Activated naive CD4-positive, alpha-beta T cell treated with anti-CD3 and anti-CD28 coated beads for 36 hours (primary cell): Measurements from ENCODE around the gene PDE10A. TPM values are rescaled to one million over a fixed set of nuclear protein-coding genes. Genes with fewer than 3 reads are reported as not detected.
"Not testable (repeated sequence)": the region's sequence is repeated elsewhere in the genome, so short reads cannot be mapped to it uniquely, and the experiment has no call there.

ENCODE experiments used
- CTCF ChIA-PET: fragments of 350-600 bp; sonication (Branson Sonifier 250); formaldehyde crosslinking; loops from one replicate; lab custom pipeline; 2021; ENCODE audit warnings: antibody characterized with exemption; lab: Charles Lee
- DNase-seq: peaks from one replicate; pipeline ENCODE4 v3.0.0-alpha.2; 2020
- H3K27ac Mint-ChIP-seq: one replicate; pipeline ENCODE4 v1.8.0; 2021; ENCODE audit warnings: mild to moderate bottlenecking, mixed read lengths
- H3K27me3 Mint-ChIP-seq: one replicate; pipeline ENCODE4 v1.8.0; 2021; ENCODE audit warnings: low read depth, mixed read lengths
- H3K36me3 Mint-ChIP-seq: one replicate; pipeline ENCODE4 v1.8.0; 2021; ENCODE audit warnings: low read depth, mixed read lengths
- H3K4me1 Mint-ChIP-seq: one replicate; pipeline ENCODE4 v1.8.0; 2021; ENCODE audit warnings: low read depth, mixed read lengths
- H3K4me3 Mint-ChIP-seq: one replicate; pipeline ENCODE4 v1.8.0; 2021; ENCODE audit warnings: mild to moderate bottlenecking, moderate library complexity, mixed read lengths
- H3K9me3 Mint-ChIP-seq: one replicate; pipeline ENCODE4 v1.8.0; 2021; ENCODE audit warnings: mixed read lengths
- intact Hi-C: fragments of 100-400 bp; cut with micrococcal nuclease; formaldehyde crosslinking; loops from one replicate; pipeline ENCODE4 v1.15.1; 2023
- total RNA-seq, 2 experiments: library from RNA; stranded (reverse); gene quantifications; one replicate each; pipeline ENCODE4 v1.2.3, GENCODE V29; 2021

The PDE10A gene
- total RNA-seq, 2 experiments from 2014 or later = not detected

GRCh38 chr6:165536911-165537310 is 126.1 kb downstream of the PDE10A start:
- intact Hi-C loops = no loop called here
- Mint-ChIP-seq H3K9me3 (peaks cover 8% of the 10 kb centered on the region), H3K27me3 (no peaks in the 10 kb centered on the region), H3K36me3 (no peaks in the 10 kb centered on the region), H3K4me3 (no peak overlapping the region), H3K4me1 (no peaks in the 10 kb centered on the region), H3K27ac (no peak overlapping the region)
- DNase-seq = no peak
- CTCF ChIA-PET = no interaction called here

GRCh38 chr6:165519316-165519715 is 143.7 kb downstream of the PDE10A start:
- CTCF ChIA-PET = no interaction called here
- Mint-ChIP-seq H3K9me3 (peaks cover 3% of the 10 kb centered on the region), H3K27me3 (no peaks in the 10 kb centered on the region), H3K4me3 (no peak overlapping the region), H3K36me3 (no peaks in the 10 kb centered on the region), H3K27ac (no peak overlapping the region), H3K4me1 (no peaks in the 10 kb centered on the region)
- no peak for DNase-seq
- intact Hi-C loops = no loop called here

GRCh38 chr6:165515963-165516624 is 146.9 kb downstream of the PDE10A start:
- H3K27ac Mint-ChIP-seq = no peak overlapping the region
- no peaks in the 10 kb centered on the region for H3K27me3 Mint-ChIP-seq
- no peaks in the 10 kb centered on the region for H3K9me3 Mint-ChIP-seq
- H3K4me1 Mint-ChIP-seq = no peaks in the 10 kb centered on the region
- CTCF ChIA-PET = no interaction called here
- no peaks in the 10 kb centered on the region for H3K36me3 Mint-ChIP-seq
- intact Hi-C loops = no loop called here
- no peak overlapping the region for H3K4me3 Mint-ChIP-seq
- no peak for DNase-seq

- H3K4me3 Mint-ChIP-seq = no peak overlapping the region
- no peak for DNase-seq
- H3K27ac Mint-ChIP-seq = no peak overlapping the region
- H3K9me3 Mint-ChIP-seq = no peaks in the 10 kb centered on the region
- H3K4me1 Mint-ChIP-seq = no peaks in the 10 kb centered on the region
- no peaks in the 10 kb centered on the region for H3K36me3 Mint-ChIP-seq
- intact Hi-C loops = no loop called here
- CTCF ChIA-PET = no interaction called here
- H3K27me3 Mint-ChIP-seq = no peaks in the 10 kb centered on the region
Measured at GRCh38 chr6:165514621-165515020, 148.4 kb downstream of the PDE10A start.

- CTCF ChIA-PET = no interaction called here
- no peaks in the 10 kb centered on the region for H3K9me3 Mint-ChIP-seq
- H3K4me1 Mint-ChIP-seq = no peaks in the 10 kb centered on the region
- H3K27ac Mint-ChIP-seq = no peak overlapping the region
- H3K36me3 Mint-ChIP-seq = no peaks in the 10 kb centered on the region
- intact Hi-C loops = no loop called here
- no peak for DNase-seq
- H3K4me3 Mint-ChIP-seq = no peak overlapping the region
- no peaks in the 10 kb centered on the region for H3K27me3 Mint-ChIP-seq
Measured at GRCh38 chr6:165511807-165512206, 151.2 kb downstream of the PDE10A start.

- no peak for DNase-seq
- no peaks in the 10 kb centered on the region for H3K9me3 Mint-ChIP-seq
- no peak overlapping the region for H3K27ac Mint-ChIP-seq
- intact Hi-C loops = no loop called here
- no peaks in the 10 kb centered on the region for H3K36me3 Mint-ChIP-seq
- CTCF ChIA-PET = no interaction called here
- H3K27me3 Mint-ChIP-seq = no peaks in the 10 kb centered on the region
- H3K4me3 Mint-ChIP-seq = no peak overlapping the region
- H3K4me1 Mint-ChIP-seq = no peaks in the 10 kb centered on the region
Measured at GRCh38 chr6:165508321-165508869, 154.6 kb downstream of the PDE10A start.

- H3K9me3 Mint-ChIP-seq = no peaks in the 10 kb centered on the region
- no peak for DNase-seq
- CTCF ChIA-PET = no interaction called here
- no peak overlapping the region for H3K27ac Mint-ChIP-seq
- no peaks in the 10 kb centered on the region for H3K27me3 Mint-ChIP-seq
- H3K4me1 Mint-ChIP-seq = no peaks in the 10 kb centered on the region
- no peaks in the 10 kb centered on the region for H3K36me3 Mint-ChIP-seq
- intact Hi-C loops = no loop called here
- no peak overlapping the region for H3K4me3 Mint-ChIP-seq
Measured at GRCh38 chr6:165506657-165507056, 156.4 kb downstream of the PDE10A start.

GRCh38 chr6:165500214-165500907 is 162.7 kb downstream of the PDE10A start:
- intact Hi-C loops, H3K36me3 Mint-ChIP-seq, H3K27ac Mint-ChIP-seq, CTCF ChIA-PET, DNase-seq, H3K9me3 Mint-ChIP-seq, H3K4me3 Mint-ChIP-seq, H3K27me3 Mint-ChIP-seq, H3K4me1 Mint-ChIP-seq: not testable (repeated sequence)

- Mint-ChIP-seq H3K4me3 (no peak overlapping the region), H3K27me3 (no peaks in the 10 kb centered on the region), H3K27ac (no peak overlapping the region), H3K4me1 (no peaks in the 10 kb centered on the region), H3K9me3 (no peaks in the 10 kb centered on the region), H3K36me3 (no peaks in the 10 kb centered on the region)
- intact Hi-C loops = no loop called here
- CTCF ChIA-PET = no interaction called here
- DNase-seq = no peak
Measured at GRCh38 chr6:165497472-165497871, 165.6 kb downstream of the PDE10A start.

GRCh38 chr6:165488624-165489295 is 174.3 kb downstream of the PDE10A start:
- no peak overlapping the region for H3K27ac Mint-ChIP-seq
- no peaks in the 10 kb centered on the region for H3K4me1 Mint-ChIP-seq
- no peaks in the 10 kb centered on the region for H3K27me3 Mint-ChIP-seq
- CTCF ChIA-PET = no interaction called here
- H3K36me3 Mint-ChIP-seq = no peaks in the 10 kb centered on the region
- intact Hi-C loops = no loop called here
- no peak overlapping the region for H3K4me3 Mint-ChIP-seq
- no peaks in the 10 kb centered on the region for H3K9me3 Mint-ChIP-seq
- DNase-seq = no peak

GRCh38 chr6:165487950-165488349 is 175.1 kb downstream of the PDE10A start:
- intact Hi-C loops = no loop called here
- H3K4me3 Mint-ChIP-seq = no peak overlapping the region
- H3K27ac Mint-ChIP-seq = no peak overlapping the region
- no peaks in the 10 kb centered on the region for H3K27me3 Mint-ChIP-seq
- H3K9me3 Mint-ChIP-seq = no peaks in the 10 kb centered on the region
- no peaks in the 10 kb centered on the region for H3K4me1 Mint-ChIP-seq
- no peaks in the 10 kb centered on the region for H3K36me3 Mint-ChIP-seq
- no peak for DNase-seq
- CTCF ChIA-PET = interaction anchor here (0.6 kb wide), 1 partner anchor 15 kb away, joined by 5 read pairs; no protein-coding TSS in a partner anchor

GRCh38 chr6:165487347-165487746 is 175.7 kb downstream of the PDE10A start:
- Mint-ChIP-seq H3K27ac (no peak overlapping the region), H3K36me3 (no peaks in the 10 kb centered on the region), H3K9me3 (no peaks in the 10 kb centered on the region), H3K4me1 (no peaks in the 10 kb centered on the region), H3K4me3 (no peak overlapping the region), H3K27me3 (no peaks in the 10 kb centered on the region)
- CTCF ChIA-PET = interaction anchor here (0.6 kb wide), 1 partner anchor 15 kb away, joined by 5 read pairs; no protein-coding TSS in a partner anchor
- DNase-seq = no peak
- intact Hi-C loops = no loop called here
